Prostate gland (tissue), 2 donors: ENCODE results near the gene P2RY13.

ENCODE experiments used
- POLR2A ChIP-seq: fragments of 450-650 bp; IDR thresholded peaks from one replicate; pipeline ENCODE4 v1.6.1; 2016; ENCODE audit warnings: antibody characterized with exemption, mild to moderate bottlenecking
- TF ChIP-seq, protein P1 (sequence below), 4 experiments: fragments of 200-600 bp in 2 of 4; fragments of 450-650 bp in 2 of 4; sonication (generic) in 2 of 4; IDR thresholded peaks; 1 replicate in 3 of 4; 2 replicates in 1 of 4; pipeline ENCODE4 v1.5.1; 2016 to 2019; ENCODE audit warnings: antibody characterized with exemption in 4 of 4, mild to moderate bottlenecking in 2 of 4, moderate library complexity in 2 of 4

DNA sequence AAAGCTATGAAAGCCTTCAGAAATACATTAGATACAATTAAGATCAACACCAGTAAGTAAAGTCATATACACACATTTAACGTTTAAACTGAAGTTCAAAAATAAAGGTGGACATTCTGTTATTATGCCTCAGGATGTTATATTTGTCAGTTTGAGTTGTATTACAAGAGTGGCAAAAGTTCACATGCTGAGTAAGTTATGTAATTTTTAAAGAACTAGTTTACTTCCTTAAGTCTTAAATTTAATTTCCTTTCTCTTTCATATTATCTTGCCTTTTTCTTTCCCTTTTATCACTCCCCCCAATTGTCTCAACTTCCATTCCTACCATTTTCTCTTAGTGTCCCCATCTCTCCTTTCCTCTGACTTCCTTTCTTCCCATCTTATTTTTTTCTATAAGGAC, 7.8 kb downstream of the P2RY13 start:
- TF ChIP-seq, protein P1, sequence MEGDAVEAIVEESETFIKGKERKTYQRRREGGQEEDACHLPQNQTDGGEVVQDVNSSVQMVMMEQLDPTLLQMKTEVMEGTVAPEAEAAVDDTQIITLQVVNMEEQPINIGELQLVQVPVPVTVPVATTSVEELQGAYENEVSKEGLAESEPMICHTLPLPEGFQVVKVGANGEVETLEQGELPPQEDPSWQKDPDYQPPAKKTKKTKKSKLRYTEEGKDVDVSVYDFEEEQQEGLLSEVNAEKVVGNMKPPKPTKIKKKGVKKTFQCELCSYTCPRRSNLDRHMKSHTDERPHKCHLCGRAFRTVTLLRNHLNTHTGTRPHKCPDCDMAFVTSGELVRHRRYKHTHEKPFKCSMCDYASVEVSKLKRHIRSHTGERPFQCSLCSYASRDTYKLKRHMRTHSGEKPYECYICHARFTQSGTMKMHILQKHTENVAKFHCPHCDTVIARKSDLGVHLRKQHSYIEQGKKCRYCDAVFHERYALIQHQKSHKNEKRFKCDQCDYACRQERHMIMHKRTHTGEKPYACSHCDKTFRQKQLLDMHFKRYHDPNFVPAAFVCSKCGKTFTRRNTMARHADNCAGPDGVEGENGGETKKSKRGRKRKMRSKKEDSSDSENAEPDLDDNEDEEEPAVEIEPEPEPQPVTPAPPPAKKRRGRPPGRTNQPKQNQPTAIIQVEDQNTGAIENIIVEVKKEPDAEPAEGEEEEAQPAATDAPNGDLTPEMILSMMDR (IDR thresholded peaks at IDR 0.05), result no peak
- TF ChIP-seq POLR2A, result no peak
